HEK293 (cell line): ENCODE data around the gene POLR1H.
A peak's percentile ranks its signal among the peaks of the same experiment; 100 is the strongest.

Source experiments
- ZBTB7A ChIP-seq: fragments of 450-650 bp; formaldehyde crosslinking; IDR thresholded peaks from 2 replicates; pipeline ENCODE4 v1.5.1; 2016; ENCODE audit warnings: low read depth, missing biosample characterization, missing genetic modification characterization
- ZFP69B ChIP-seq: fragments of 450-650 bp; formaldehyde crosslinking; IDR thresholded peaks from 2 replicates; pipeline ENCODE4 v1.5.1; 2016; ENCODE audit warnings: missing biosample characterization, missing genetic modification characterization
- ZNF175 ChIP-seq: fragments of 450-650 bp; formaldehyde crosslinking; IDR thresholded peaks from 2 replicates; pipeline ENCODE4 v1.5.1; 2016; ENCODE audit warnings: missing biosample characterization, missing genetic modification characterization
- ZNF202 ChIP-seq: fragments of 450-650 bp; formaldehyde crosslinking; IDR thresholded peaks from 2 replicates; pipeline ENCODE4 v1.5.1; 2016; ENCODE audit warnings: missing biosample characterization, missing genetic modification characterization, borderline replicate concordance
- ZNF221 ChIP-seq: fragments of 450-650 bp; formaldehyde crosslinking; IDR thresholded peaks from 2 replicates; pipeline ENCODE4 v1.5.1; 2017; ENCODE audit warnings: missing biosample characterization, missing genetic modification characterization, borderline replicate concordance
- ZNF223 ChIP-seq: fragments of 450-650 bp; formaldehyde crosslinking; IDR thresholded peaks from 2 replicates; pipeline ENCODE4 v1.5.1; 2016; ENCODE audit warnings: missing biosample characterization, missing genetic modification characterization
- ZNF23 ChIP-seq: fragments of 450-650 bp; formaldehyde crosslinking; IDR thresholded peaks from 2 replicates; pipeline ENCODE4 v1.5.1; 2016; ENCODE audit warnings: missing biosample characterization, missing genetic modification characterization, borderline replicate concordance
- ZNF354C ChIP-seq: fragments of 450-650 bp; formaldehyde crosslinking; IDR thresholded peaks from 2 replicates; pipeline ENCODE4 v1.5.1; 2016; ENCODE audit warnings: missing biosample characterization, missing genetic modification characterization, low read depth, borderline replicate concordance
- ZNF423 ChIP-seq: fragments of 450-650 bp; formaldehyde crosslinking; IDR thresholded peaks from 2 replicates; pipeline ENCODE4 v1.5.1; 2016; ENCODE audit warnings: missing biosample characterization, missing genetic modification characterization
- ZNF433 ChIP-seq: fragments of 450-650 bp; formaldehyde crosslinking; IDR thresholded peaks from 2 replicates; pipeline ENCODE4 v1.5.1; 2016; ENCODE audit warnings: missing biosample characterization, missing genetic modification characterization, low read depth
- ZNF501 ChIP-seq: fragments of 450-650 bp; formaldehyde crosslinking; IDR thresholded peaks from 2 replicates; pipeline ENCODE4 v1.5.1; 2016; ENCODE audit warnings: missing biosample characterization, missing genetic modification characterization
- ZNF701 ChIP-seq: fragments of 450-650 bp; formaldehyde crosslinking; IDR thresholded peaks from 2 replicates; pipeline ENCODE4 v1.5.1; 2016; ENCODE audit warnings: missing biosample characterization, missing genetic modification characterization
- TF ChIP-seq, protein P1 (sequence below): fragments of 450-650 bp; formaldehyde crosslinking; IDR thresholded peaks from 2 replicates; pipeline ENCODE4 v1.5.1; 2016; ENCODE audit warnings: missing biosample characterization, missing genetic modification characterization
- TF ChIP-seq, protein P2 (sequence below): fragments of 450-650 bp; formaldehyde crosslinking; IDR thresholded peaks from 2 replicates; pipeline ENCODE4 v1.5.1; 2016; ENCODE audit warnings: missing biosample characterization, missing genetic modification characterization, borderline replicate concordance
- TF ChIP-seq, protein P3 (sequence below): fragments of 450-650 bp; formaldehyde crosslinking; IDR thresholded peaks from 2 replicates; pipeline ENCODE4 v1.5.1; 2016; ENCODE audit warnings: missing biosample characterization, missing genetic modification characterization
- TF ChIP-seq, protein P4 (sequence below): fragments of 450-650 bp; formaldehyde crosslinking; IDR thresholded peaks from 2 replicates; pipeline ENCODE4 v1.5.1; 2016; ENCODE audit warnings: missing biosample characterization, missing genetic modification characterization
- TF ChIP-seq, protein P5 (sequence below): fragments of 450-650 bp; formaldehyde crosslinking; IDR thresholded peaks from 2 replicates; pipeline ENCODE4 v1.5.1; 2017; ENCODE audit warnings: missing biosample characterization, missing genetic modification characterization
- TF ChIP-seq, protein P6 (sequence below): fragments of 450-650 bp; formaldehyde crosslinking; IDR thresholded peaks from 2 replicates; pipeline ENCODE4 v1.5.1; 2017; ENCODE audit warnings: missing biosample characterization, missing genetic modification characterization
- TF ChIP-seq, protein P7 (sequence below): fragments of 450-650 bp; formaldehyde crosslinking; IDR thresholded peaks from 2 replicates; pipeline ENCODE4 v1.5.1; 2016; ENCODE audit warnings: missing biosample characterization, missing genetic modification characterization
- TF ChIP-seq, protein P8 (sequence below): fragments of 450-650 bp; formaldehyde crosslinking; IDR thresholded peaks from 2 replicates; pipeline ENCODE4 v1.5.1; 2016; ENCODE audit warnings: missing biosample characterization, missing genetic modification characterization
- TF ChIP-seq, protein P9 (sequence below): fragments of 450-650 bp; formaldehyde crosslinking; IDR thresholded peaks from 2 replicates; pipeline ENCODE4; 2016; ENCODE audit warnings: missing biosample characterization, missing genetic modification characterization
- TF ChIP-seq, protein P10 (sequence below): fragments of 450-650 bp; formaldehyde crosslinking; IDR thresholded peaks from 2 replicates; pipeline ENCODE4 v1.5.1; 2017; ENCODE audit warnings: missing biosample characterization, missing genetic modification characterization

POLR1H gene

DNA sequence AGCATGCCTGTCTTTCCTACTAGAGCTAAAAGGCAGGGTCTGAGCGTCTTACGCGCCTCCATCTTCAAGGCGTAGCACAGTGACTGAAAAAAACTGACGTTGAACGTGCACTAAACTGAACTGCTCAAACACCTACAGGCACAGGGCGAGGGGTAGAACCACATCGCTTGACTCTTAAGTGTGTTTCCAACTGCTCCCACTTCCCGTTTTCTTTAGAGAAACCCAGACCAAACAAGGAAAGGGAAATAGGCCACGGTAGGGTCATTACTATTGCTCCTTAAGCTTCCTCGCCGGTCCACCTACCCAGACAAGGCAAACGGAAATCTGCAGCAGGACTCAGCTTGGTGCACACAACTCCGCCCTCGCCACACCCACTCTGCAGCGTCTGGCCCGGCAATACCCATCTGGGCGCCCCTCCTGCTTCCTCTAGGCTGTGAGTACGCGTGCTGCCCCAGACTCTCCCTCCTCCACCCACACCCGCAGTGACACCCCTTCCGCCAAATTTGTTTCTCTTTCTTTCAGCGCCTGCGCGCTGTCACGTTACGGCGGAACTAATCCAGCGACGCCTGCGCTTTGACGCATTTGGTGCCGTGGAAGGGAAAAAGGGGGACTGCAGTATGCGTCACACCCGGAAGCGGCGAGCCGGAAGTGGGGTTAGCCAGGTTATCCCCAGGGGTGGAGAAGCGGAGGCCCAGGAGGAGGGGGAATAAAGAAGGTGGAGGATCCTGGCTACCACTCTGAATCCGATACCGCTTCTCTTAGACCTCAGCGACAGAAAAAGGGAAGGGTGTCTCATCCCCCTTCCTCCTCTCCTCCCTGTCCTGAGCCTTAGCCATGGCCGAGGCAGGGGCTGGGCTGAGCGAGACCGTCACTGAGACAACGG is 5.8 kb downstream of the POLR1H start, which contains the start of gene PPP1R11 (continued):
- TF ChIP-seq, protein P1, sequence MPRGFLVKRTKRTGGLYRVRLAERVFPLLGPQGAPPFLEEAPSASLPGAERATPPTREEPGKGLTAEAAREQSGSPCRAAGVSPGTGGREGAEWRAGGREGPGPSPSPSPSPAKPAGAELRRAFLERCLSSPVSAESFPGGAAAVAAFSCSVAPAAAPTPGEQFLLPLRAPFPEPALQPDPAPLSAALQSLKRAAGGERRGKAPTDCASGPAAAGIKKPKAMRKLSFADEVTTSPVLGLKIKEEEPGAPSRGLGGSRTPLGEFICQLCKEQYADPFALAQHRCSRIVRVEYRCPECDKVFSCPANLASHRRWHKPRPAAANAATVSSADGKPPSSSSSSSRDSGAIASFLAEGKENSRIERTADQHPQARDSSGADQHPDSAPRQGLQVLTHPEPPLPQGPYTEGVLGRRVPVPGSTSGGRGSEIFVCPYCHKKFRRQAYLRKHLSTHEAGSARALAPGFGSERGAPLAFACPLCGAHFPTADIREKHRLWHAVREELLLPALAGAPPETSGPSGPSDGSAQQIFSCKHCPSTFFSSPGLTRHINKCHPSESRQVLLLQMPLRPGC: peak; percentile 70; the same call in 1 of the 2 replicates
- TF ChIP-seq ZNF354C (tag by site-specific recombination) (no peak), ZNF701 (tag by site-specific recombination) (no peak), ZNF223 (tag by site-specific recombination) (no peak), ZNF433 (tag by site-specific recombination) (no peak), ZBTB7A (tag by site-specific recombination) (no peak), ZNF23 (tag by site-specific recombination) (no peak), ZNF175 (no peak), ZNF423 (tag by site-specific recombination) (no peak), ZNF501 (tag by site-specific recombination) (peak; percentile 65; the same call in 1 of the 2 replicates), ZFP69B (tag by site-specific recombination) (no peak), ZNF221 (no peak), ZNF202 (tag by site-specific recombination) (no peak)
- TF ChIP-seq, protein P2, sequence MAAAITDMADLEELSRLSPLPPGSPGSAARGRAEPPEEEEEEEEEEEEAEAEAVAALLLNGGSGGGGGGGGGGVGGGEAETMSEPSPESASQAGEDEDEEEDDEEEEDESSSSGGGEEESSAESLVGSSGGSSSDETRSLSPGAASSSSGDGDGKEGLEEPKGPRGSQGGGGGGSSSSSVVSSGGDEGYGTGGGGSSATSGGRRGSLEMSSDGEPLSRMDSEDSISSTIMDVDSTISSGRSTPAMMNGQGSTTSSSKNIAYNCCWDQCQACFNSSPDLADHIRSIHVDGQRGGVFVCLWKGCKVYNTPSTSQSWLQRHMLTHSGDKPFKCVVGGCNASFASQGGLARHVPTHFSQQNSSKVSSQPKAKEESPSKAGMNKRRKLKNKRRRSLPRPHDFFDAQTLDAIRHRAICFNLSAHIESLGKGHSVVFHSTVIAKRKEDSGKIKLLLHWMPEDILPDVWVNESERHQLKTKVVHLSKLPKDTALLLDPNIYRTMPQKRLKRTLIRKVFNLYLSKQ (tag by site-specific recombination): no peak
- TF ChIP-seq, protein P3, sequence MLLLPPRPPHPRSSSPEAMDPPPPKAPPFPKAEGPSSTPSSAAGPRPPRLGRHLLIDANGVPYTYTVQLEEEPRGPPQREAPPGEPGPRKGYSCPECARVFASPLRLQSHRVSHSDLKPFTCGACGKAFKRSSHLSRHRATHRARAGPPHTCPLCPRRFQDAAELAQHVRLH: peak; percentile 75; the same call in 1 of the 2 replicates
- TF ChIP-seq, protein P4, sequence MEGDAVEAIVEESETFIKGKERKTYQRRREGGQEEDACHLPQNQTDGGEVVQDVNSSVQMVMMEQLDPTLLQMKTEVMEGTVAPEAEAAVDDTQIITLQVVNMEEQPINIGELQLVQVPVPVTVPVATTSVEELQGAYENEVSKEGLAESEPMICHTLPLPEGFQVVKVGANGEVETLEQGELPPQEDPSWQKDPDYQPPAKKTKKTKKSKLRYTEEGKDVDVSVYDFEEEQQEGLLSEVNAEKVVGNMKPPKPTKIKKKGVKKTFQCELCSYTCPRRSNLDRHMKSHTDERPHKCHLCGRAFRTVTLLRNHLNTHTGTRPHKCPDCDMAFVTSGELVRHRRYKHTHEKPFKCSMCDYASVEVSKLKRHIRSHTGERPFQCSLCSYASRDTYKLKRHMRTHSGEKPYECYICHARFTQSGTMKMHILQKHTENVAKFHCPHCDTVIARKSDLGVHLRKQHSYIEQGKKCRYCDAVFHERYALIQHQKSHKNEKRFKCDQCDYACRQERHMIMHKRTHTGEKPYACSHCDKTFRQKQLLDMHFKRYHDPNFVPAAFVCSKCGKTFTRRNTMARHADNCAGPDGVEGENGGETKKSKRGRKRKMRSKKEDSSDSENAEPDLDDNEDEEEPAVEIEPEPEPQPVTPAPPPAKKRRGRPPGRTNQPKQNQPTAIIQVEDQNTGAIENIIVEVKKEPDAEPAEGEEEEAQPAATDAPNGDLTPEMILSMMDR: no peak
- TF ChIP-seq, protein P5, sequence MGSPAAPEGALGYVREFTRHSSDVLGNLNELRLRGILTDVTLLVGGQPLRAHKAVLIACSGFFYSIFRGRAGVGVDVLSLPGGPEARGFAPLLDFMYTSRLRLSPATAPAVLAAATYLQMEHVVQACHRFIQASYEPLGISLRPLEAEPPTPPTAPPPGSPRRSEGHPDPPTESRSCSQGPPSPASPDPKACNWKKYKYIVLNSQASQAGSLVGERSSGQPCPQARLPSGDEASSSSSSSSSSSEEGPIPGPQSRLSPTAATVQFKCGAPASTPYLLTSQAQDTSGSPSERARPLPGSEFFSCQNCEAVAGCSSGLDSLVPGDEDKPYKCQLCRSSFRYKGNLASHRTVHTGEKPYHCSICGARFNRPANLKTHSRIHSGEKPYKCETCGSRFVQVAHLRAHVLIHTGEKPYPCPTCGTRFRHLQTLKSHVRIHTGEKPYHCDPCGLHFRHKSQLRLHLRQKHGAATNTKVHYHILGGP: no peak
- TF ChIP-seq, protein P6, sequence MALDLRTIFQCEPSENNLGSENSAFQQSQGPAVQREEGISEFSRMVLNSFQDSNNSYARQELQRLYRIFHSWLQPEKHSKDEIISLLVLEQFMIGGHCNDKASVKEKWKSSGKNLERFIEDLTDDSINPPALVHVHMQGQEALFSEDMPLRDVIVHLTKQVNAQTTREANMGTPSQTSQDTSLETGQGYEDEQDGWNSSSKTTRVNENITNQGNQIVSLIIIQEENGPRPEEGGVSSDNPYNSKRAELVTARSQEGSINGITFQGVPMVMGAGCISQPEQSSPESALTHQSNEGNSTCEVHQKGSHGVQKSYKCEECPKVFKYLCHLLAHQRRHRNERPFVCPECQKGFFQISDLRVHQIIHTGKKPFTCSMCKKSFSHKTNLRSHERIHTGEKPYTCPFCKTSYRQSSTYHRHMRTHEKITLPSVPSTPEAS (tag by site-specific recombination): no peak
- TF ChIP-seq, protein P7, sequence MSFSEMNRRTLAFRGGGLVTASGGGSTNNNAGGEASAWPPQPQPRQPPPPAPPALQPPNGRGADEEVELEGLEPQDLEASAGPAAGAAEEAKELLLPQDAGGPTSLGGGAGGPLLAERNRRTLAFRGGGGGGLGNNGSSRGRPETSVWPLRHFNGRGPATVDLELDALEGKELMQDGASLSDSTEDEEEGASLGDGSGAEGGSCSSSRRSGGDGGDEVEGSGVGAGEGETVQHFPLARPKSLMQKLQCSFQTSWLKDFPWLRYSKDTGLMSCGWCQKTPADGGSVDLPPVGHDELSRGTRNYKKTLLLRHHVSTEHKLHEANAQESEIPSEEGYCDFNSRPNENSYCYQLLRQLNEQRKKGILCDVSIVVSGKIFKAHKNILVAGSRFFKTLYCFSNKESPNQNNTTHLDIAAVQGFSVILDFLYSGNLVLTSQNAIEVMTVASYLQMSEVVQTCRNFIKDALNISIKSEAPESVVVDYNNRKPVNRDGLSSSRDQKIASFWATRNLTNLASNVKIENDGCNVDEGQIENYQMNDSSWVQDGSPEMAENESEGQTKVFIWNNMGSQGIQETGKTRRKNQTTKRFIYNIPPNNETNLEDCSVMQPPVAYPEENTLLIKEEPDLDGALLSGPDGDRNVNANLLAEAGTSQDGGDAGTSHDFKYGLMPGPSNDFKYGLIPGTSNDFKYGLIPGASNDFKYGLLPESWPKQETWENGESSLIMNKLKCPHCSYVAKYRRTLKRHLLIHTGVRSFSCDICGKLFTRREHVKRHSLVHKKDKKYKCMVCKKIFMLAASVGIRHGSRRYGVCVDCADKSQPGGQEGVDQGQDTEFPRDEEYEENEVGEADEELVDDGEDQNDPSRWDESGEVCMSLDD (tag by site-specific recombination): peak; percentile 99
- TF ChIP-seq, protein P8, sequence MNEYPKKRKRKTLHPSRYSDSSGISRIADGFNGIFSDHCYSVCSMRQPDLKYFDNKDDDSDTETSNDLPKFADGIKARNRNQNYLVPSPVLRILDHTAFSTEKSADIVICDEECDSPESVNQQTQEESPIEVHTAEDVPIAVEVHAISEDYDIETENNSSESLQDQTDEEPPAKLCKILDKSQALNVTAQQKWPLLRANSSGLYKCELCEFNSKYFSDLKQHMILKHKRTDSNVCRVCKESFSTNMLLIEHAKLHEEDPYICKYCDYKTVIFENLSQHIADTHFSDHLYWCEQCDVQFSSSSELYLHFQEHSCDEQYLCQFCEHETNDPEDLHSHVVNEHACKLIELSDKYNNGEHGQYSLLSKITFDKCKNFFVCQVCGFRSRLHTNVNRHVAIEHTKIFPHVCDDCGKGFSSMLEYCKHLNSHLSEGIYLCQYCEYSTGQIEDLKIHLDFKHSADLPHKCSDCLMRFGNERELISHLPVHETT: no peak
- TF ChIP-seq, protein P9, sequence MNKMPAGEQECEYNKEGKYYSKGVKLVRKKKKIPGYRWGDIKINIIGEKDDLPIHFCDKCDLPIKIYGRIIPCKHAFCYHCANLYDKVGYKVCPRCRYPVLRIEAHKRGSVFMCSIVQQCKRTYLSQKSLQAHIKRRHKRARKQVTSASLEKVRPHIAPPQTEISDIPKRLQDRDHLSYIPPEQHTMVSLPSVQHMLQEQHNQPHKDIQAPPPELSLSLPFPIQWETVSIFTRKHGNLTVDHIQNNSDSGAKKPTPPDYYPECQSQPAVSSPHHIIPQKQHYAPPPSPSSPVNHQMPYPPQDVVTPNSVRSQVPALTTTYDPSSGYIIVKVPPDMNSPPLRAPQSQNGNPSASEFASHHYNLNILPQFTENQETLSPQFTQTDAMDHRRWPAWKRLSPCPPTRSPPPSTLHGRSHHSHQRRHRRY (tag by site-specific recombination): no peak
- TF ChIP-seq, protein P10, sequence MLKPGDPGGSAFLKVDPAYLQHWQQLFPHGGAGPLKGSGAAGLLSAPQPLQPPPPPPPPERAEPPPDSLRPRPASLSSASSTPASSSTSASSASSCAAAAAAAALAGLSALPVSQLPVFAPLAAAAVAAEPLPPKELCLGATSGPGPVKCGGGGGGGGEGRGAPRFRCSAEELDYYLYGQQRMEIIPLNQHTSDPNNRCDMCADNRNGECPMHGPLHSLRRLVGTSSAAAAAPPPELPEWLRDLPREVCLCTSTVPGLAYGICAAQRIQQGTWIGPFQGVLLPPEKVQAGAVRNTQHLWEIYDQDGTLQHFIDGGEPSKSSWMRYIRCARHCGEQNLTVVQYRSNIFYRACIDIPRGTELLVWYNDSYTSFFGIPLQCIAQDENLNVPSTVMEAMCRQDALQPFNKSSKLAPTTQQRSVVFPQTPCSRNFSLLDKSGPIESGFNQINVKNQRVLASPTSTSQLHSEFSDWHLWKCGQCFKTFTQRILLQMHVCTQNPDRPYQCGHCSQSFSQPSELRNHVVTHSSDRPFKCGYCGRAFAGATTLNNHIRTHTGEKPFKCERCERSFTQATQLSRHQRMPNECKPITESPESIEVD (tag by site-specific recombination): no peak
